A549 treated with dexamethasone at 1 μM for 4 hours (cell line): Measurements from ENCODE around the gene KLRD1. TPM values are rescaled to one million over a fixed set of nuclear protein-coding genes. Genes with fewer than 3 reads are reported as not detected.

Experiments used
- total RNA-seq: library from RNA; stranded (reverse); fragments of 200-300 nt; extraction: Qiagen RNA extraction; gene quantifications from 5 replicates; pipeline ENCODE4 v1.2.3, GENCODE V29; 2022

Gene KLRD1
- not detected in 5 replicates for total RNA-seq

DNA sequence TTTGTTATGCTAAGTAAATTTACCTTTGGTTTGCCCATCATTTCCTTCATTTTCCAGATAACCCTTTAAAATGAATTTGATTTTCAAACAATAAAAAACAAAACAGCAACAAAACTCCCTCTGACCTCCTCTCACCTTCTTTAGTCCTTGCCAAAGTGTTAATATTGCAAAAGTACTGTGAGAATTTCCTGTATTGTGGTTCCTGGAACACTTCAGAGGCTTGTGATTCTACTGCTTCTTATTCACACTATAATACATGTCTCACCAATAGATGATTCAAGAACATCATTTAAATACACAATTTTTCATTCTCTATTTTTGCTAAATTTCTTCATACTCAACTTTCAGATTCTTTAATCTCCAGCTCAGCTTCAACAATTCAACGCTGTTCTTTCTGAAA is at the start of gene KLRD1:
KLRD1 (plus strand) TSS at position 241 of the 400 bp plus-strand sequence. CDS start 208 bp downstream, outside the sequence.

Other genes with a start within 250 kb of the KLRD1 start
- not detected in 5 replicates for gene CLEC1A, start 208.9 kb upstream of the KLRD1 start, total RNA-seq
- gene CLEC7A, start 177.7 kb upstream of the KLRD1 start, total RNA-seq = not detected in 5 replicates
- 0.61 to 1.4 TPM (median 0.82 TPM) in 5 replicates for gene OLR1, start 135.7 kb upstream of the KLRD1 start, total RNA-seq
- gene TMEM52B, start 128.8 kb upstream of the KLRD1 start, total RNA-seq = 0.05 to 0.20 TPM (median 0.11 TPM) in 5 replicates
- 31.0 to 48.5 TPM (median 38.3 TPM) in 5 replicates for gene GABARAPL1, start 95.0 kb upstream of the KLRD1 start, total RNA-seq
- gene KLRK1, start 82.2 kb downstream of the KLRD1 start, total RNA-seq = 0.13 TPM in 1 of 5 replicates, not detected in the others
- gene KLRC4, start 101.9 kb downstream of the KLRD1 start, total RNA-seq = not detected in 5 replicates
- gene KLRC3, start 112.7 kb downstream of the KLRD1 start, total RNA-seq = 0.13 to 0.24 TPM (median 0.16 TPM) in 4 of 5 replicates, not detected in the other
- 1.5 to 2.1 TPM (median 1.7 TPM) in 5 replicates for gene KLRC2, start 128.1 kb downstream of the KLRD1 start, total RNA-seq
- not detected in 5 replicates for gene KLRC1, start 145.5 kb downstream of the KLRD1 start, total RNA-seq
- gene EIF2S3B, start 198.0 kb downstream of the KLRD1 start, total RNA-seq = 0.66 to 0.89 TPM (median 0.76 TPM) in 5 replicates